ENCODE data around the gene CCNQ.

DNA sequence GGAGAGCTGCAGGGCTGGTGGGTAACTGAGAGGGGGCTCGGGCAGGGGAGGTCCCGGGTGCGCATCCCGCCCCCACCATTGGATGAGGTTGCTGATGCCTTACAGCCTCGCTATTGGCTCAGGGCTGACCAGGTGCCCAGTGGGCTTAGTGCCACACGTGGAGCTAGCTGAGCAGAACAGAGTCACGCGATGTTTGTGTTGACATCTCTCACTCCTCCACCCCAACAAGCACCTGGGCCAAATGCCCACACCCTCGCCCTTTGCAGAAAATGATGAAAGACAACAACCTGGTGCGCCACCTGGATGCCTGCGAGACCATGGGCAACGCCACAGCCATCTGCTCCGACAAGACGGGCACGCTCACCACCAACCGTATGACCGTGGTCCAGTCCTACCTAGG lies 49.7 kb downstream of the CCNQ start:
- TF ChIP-seq, protein P1, sequence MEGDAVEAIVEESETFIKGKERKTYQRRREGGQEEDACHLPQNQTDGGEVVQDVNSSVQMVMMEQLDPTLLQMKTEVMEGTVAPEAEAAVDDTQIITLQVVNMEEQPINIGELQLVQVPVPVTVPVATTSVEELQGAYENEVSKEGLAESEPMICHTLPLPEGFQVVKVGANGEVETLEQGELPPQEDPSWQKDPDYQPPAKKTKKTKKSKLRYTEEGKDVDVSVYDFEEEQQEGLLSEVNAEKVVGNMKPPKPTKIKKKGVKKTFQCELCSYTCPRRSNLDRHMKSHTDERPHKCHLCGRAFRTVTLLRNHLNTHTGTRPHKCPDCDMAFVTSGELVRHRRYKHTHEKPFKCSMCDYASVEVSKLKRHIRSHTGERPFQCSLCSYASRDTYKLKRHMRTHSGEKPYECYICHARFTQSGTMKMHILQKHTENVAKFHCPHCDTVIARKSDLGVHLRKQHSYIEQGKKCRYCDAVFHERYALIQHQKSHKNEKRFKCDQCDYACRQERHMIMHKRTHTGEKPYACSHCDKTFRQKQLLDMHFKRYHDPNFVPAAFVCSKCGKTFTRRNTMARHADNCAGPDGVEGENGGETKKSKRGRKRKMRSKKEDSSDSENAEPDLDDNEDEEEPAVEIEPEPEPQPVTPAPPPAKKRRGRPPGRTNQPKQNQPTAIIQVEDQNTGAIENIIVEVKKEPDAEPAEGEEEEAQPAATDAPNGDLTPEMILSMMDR (IDR thresholded peaks at IDR 0.05; ENCODE audit: low read depth, low read length, poor library complexity, severe bottlenecking), result no peak
- TF ChIP-seq EZH2phosphoT487 (IDR thresholded peaks at IDR 0.05; ENCODE audit: borderline replicate concordance, low read length), result no peak

Measured in DOHH2 (cell line).